T-helper 1 cell treated with Interleukin-12 subunit alpha and Interleukin-12 subunit beta and Interleukin-4 antibody, amounts not matched to agents 30 μg/mL and 1 μg/mL, for 36 hours (primary cell): ENCODE data around the gene CCR2.

Experiments
- H3K27ac Mint-ChIP-seq: one replicate; pipeline ENCODE4 v1.8.0; 2021; ENCODE audit warnings: mild to moderate bottlenecking, mixed read lengths
- H3K27me3 Mint-ChIP-seq: one replicate; pipeline ENCODE4 v1.8.0; 2021; ENCODE audit warnings: low read depth, mixed read lengths
- H3K36me3 Mint-ChIP-seq: one replicate; pipeline ENCODE4 v1.8.0; 2021; ENCODE audit warnings: low read depth, mixed read lengths
- H3K4me1 Mint-ChIP-seq: one replicate; pipeline ENCODE4 v1.8.0; 2021; ENCODE audit warnings: low read depth, mixed read lengths
- H3K4me3 Mint-ChIP-seq: one replicate; pipeline ENCODE4 v1.8.0; 2021; ENCODE audit warnings: mild to moderate bottlenecking, moderate library complexity, mixed read lengths
- H3K9me3 Mint-ChIP-seq: one replicate; pipeline ENCODE4 v1.8.0; 2021; ENCODE audit warnings: mixed read lengths

The CCR2 gene

DNA sequence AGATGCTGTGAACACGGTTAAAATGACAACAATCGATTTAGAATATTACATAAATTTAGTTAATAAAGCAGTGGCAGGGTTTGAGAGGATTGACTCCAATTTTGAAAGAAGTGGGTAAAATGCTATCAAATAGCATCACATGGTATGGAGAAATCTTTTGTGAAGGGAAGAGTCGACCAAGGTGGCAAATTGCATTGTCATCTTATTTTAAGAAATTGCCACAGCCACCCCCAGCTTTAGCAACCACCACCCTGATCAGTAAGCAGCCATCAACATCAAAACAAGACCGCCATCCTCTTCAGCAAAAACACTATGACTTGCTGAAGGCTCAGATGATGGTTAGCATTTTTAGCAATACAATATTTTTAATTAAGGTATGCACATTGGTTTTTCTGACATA, 11.1 kb downstream of the CCR2 start:
- H3K27me3 Mint-ChIP-seq: peaks cover 4% of the 10 kb centered on the region
- no peak overlapping the region for H3K27ac Mint-ChIP-seq
- H3K4me1 Mint-ChIP-seq: peaks cover 61% of the 10 kb centered on the region
- H3K4me3 Mint-ChIP-seq: no peak overlapping the region
- H3K36me3 Mint-ChIP-seq: peaks cover 23% of the 10 kb centered on the region
- H3K9me3 Mint-ChIP-seq: no peaks in the 10 kb centered on the region

DNA sequence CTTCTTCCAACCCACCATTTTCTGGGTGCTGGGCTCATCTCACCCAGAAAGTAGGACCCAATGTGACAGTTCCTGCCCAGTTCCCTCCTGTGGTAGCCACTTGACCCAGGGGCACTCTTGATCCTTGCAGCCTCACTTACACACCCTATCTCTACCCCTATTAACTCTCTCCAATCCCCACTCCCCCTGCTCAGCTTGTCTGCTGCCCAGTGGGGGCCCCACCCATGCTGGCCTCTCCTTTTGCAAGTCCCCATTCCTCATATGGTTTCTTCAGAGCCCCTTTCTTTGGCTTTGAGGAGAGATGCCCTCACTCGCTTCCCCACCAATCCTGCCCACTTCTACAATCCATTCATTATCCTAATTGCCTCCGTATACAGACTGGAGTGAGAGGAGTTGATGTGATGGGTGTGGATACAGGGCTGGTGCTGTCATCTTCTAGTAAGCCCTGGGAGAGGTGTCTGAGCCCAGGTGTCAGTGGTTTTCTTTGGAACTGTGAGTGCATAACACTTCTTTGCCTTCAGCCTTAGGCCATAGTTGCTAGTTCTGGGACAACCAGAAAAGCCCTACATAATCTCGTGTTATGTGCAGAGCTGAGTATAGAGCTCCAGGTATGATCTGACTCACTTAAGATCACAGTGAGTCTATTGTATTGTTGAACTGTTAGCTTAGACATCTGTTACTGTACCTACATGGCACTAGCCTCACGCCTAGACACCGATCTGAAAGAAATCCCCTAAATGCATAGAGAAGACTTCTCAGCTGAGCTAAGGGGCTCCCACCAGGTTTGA, 12.0 kb downstream of the CCR2 start:
- H3K27ac Mint-ChIP-seq: peak overlapping the region; percentile 57
- peaks cover 61% of the 10 kb centered on the region for H3K4me1 Mint-ChIP-seq

DNA sequence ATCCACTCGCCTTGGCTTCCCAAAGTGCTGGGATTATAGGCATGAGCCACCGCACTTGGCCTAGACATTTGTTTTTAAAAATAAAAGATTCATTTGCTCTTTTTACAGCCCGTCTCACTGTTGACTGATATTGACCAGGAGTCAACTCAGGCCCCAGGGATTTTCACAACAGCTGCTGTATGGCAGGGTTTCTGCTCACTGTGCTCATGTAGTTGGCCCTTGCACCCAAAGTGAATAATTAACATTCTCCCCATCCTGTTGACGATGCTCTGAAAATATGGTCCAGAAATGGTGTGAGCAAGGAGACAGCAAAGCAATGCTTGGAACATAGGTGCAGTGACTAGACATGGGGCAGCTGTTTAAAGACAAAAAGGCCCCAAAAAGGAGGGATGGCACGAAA, 13.9 kb downstream of the CCR2 start:
- Mint-ChIP-seq H3K27me3 (peaks cover 4% of the 10 kb centered on the region), H3K36me3 (peaks cover 12% of the 10 kb centered on the region), H3K9me3 (no peaks in the 10 kb centered on the region), H3K27ac (peak overlapping the region; percentile 82), H3K4me1 (peaks cover 59% of the 10 kb centered on the region), H3K4me3 (no peak overlapping the region)

More for the DNA sequence above, 12.0 kb downstream of the CCR2 start:
- Mint-ChIP-seq H3K9me3 (no peaks in the 10 kb centered on the region), H3K27me3 (peaks cover 4% of the 10 kb centered on the region), H3K4me3 (no peak overlapping the region), H3K36me3 (peaks cover 14% of the 10 kb centered on the region)

DNA sequence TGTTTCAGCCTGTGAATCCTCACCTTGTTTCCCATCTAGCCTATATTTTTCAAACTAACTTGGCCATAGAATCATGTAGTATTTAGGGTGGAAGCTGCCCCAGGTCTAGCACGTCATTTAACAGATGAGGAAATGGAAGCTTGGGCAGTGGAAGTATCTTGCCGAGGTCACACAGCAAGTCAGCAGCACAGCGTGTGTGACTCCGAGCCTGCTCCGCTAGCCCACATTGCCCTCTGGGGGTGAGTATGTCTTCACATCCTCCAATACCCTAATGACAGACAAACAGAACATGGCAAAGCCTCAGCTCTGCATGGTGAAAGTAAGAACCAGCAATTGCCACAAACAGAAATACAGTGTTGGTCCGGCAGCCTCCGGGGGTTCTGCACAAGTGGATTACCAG, 14.7 kb downstream of the CCR2 start:
- no peak overlapping the region for H3K4me3 Mint-ChIP-seq

DNA sequence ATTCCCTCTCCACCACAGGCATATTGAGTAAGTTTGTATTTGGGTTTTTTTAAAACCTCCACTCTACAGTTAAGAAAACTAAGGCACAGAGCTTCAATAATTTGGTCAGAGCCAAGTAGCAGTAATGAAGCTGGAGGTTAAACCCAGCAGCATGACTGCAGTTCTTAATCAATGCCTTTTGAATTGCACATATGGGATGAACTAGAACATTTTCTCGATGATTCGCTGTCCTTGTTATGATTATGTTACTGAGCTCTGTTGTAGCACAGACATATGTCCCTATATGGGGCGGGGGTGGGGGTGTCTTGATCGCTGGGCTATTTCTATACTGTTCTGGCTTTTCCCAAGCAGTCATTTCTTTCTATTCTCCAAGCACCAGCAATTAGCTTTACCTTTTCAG, 15.2 kb downstream of the CCR2 start:
- H3K4me3 Mint-ChIP-seq: peak overlapping the region; percentile 70
- H3K36me3 Mint-ChIP-seq: peaks cover 21% of the 10 kb centered on the region
- H3K27me3 Mint-ChIP-seq: peaks cover 13% of the 10 kb centered on the region
- H3K4me1 Mint-ChIP-seq: peaks cover 69% of the 10 kb centered on the region
- peak overlapping the region; percentile 91 for H3K27ac Mint-ChIP-seq
- H3K9me3 Mint-ChIP-seq: no peaks in the 10 kb centered on the region

More for the DNA sequence above, 14.7 kb downstream of the CCR2 start:
- Mint-ChIP-seq H3K4me1 (peaks cover 66% of the 10 kb centered on the region), H3K9me3 (no peaks in the 10 kb centered on the region), H3K27me3 (peaks cover 11% of the 10 kb centered on the region), H3K36me3 (peaks cover 20% of the 10 kb centered on the region), H3K27ac (peak overlapping the region; percentile 82)

DNA sequence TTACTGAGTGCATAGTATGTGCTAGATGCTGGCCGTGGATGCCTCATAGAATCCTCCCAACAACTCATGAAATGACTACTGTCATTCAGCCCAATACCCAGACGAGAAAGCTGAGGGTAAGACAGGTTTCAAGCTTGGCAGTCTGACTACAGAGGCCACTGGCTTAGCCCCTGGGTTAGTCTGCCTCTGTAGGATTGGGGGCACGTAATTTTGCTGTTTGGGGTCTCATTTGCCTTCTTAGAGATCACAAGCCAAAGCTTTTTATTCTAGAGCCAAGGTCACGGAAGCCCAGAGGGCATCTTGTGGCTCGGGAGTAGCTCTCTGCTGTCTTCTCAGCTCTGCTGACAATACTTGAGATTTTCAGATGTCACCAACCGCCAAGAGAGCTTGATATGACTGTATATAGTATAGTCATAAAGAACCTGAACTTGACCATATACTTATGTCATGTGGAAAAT, 15.8 kb downstream of the CCR2 start:
- Mint-ChIP-seq H3K27me3 (peaks cover 17% of the 10 kb centered on the region), H3K4me1 (peaks cover 73% of the 10 kb centered on the region)

DNA sequence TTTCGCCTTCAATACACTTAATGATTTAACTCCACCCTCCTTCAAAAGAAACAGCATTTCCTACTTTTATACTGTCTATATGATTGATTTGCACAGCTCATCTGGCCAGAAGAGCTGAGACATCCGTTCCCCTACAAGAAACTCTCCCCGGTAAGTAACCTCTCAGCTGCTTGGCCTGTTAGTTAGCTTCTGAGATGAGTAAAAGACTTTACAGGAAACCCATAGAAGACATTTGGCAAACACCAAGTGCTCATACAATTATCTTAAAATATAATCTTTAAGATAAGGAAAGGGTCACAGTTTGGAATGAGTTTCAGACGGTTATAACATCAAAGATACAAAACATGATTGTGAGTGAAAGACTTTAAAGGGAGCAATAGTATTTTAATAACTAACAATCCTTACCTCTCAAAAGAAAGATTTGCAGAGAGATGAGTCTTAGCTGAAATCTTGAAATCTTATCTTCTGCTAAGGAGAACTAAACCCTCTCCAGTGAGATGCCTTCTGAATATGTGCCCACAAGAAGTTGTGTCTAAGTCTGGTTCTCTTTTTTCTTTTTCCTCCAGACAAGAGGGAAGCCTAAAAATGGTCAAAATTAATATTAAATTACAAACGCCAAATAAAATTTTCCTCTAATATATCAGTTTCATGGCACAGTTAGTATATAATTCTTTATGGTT, 17.1 kb downstream of the CCR2 start, which contains the start of gene CCR5:
Gene CCR5 (plus strand): TSS at position 108 of the 680 bp plus-strand sequence. CDS start 1,957 bp downstream, outside the sequence.
- Mint-ChIP-seq H3K4me1 (peaks cover 77% of the 10 kb centered on the region), H3K27me3 (peaks cover 17% of the 10 kb centered on the region), H3K9me3 (no peaks in the 10 kb centered on the region), H3K4me3 (peak within 1 kb of the TSS; percentile 72), H3K36me3 (peaks cover 30% of the 10 kb centered on the region), H3K27ac (peak within 1 kb of the TSS; percentile 91)

More for the DNA sequence above, 15.8 kb downstream of the CCR2 start:
- Mint-ChIP-seq H3K27ac (peak overlapping the region; percentile 91), H3K4me3 (peak overlapping the region; percentile 70), H3K9me3 (no peaks in the 10 kb centered on the region), H3K36me3 (peaks cover 26% of the 10 kb centered on the region)

DNA sequence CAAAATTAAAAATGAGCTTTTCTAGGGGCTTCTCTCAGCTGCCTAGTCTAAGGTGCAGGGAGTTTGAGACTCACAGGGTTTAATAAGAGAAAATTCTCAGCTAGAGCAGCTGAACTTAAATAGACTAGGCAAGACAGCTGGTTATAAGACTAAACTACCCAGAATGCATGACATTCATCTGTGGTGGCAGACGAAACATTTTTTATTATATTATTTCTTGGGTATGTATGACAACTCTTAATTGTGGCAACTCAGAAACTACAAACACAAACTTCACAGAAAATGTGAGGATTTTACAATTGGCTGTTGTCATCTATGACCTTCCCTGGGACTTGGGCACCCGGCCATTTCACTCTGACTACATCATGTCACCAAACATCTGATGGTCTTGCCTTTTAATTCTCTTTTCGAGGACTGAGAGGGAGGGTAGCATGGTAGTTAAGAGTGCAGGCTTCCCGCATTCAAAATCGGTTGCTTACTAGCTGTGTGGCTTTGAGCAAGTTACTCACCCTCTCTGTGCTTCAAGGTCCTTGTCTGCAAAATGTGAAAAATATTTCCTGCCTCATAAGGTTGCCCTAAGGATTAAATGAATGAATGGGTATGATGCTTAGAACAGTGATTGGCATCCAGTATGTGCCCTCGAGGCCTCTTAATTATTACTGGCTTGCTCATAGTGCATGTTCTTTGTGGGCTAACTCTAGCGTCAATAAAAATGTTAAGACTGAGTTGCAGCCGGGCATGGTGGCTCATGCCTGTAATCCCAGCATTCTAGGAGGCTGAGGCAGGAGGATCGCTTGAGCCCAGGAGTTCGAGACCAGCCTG, 17.8 kb downstream of the CCR2 start:
- Mint-ChIP-seq H3K4me1 (peaks cover 74% of the 10 kb centered on the region), H3K36me3 (peaks cover 27% of the 10 kb centered on the region), H3K27ac (peak overlapping the region; percentile 91), H3K4me3 (peak overlapping the region; percentile 72), H3K27me3 (peaks cover 17% of the 10 kb centered on the region), H3K9me3 (no peaks in the 10 kb centered on the region)

DNA sequence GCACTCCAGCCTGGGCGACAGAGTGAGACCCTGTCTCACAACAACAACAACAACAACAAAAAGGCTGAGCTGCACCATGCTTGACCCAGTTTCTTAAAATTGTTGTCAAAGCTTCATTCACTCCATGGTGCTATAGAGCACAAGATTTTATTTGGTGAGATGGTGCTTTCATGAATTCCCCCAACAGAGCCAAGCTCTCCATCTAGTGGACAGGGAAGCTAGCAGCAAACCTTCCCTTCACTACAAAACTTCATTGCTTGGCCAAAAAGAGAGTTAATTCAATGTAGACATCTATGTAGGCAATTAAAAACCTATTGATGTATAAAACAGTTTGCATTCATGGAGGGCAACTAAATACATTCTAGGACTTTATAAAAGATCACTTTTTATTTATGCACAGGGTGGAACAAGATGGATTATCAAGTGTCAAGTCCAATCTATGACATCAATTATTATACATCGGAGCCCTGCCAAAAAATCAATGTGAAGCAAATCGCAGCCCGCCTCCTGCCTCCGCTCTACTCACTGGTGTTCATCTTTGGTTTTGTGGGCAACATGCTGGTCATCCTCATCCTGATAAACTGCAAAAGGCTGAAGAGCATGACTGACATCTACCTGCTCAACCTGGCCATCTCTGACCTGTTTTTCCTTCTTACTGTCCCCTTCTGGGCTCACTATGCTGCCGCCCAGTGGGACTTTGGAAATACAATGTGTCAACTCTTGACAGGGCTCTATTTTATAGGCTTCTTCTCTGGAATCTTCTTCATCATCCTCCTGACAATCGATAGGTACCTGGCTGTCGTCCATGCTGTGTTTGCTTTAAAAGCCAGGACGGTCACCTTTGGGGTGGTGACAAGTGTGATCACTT, 18.8 kb downstream of the CCR2 start:
- H3K27ac Mint-ChIP-seq: peak overlapping the region; percentile 60
- H3K4me3 Mint-ChIP-seq: peak overlapping the region; percentile 69
- H3K36me3 Mint-ChIP-seq: peaks cover 27% of the 10 kb centered on the region
- peaks cover 17% of the 10 kb centered on the region for H3K27me3 Mint-ChIP-seq
- peaks cover 78% of the 10 kb centered on the region for H3K4me1 Mint-ChIP-seq
- no peaks in the 10 kb centered on the region for H3K9me3 Mint-ChIP-seq

DNA sequence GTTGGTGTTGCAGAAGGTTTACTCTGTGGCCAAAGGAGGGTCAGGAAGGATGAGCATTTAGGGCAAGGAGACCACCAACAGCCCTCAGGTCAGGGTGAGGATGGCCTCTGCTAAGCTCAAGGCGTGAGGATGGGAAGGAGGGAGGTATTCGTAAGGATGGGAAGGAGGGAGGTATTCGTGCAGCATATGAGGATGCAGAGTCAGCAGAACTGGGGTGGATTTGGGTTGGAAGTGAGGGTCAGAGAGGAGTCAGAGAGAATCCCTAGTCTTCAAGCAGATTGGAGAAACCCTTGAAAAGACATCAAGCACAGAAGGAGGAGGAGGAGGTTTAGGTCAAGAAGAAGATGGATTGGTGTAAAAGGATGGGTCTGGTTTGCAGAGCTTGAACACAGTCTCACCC, 20.8 kb downstream of the CCR2 start:
- Mint-ChIP-seq H3K4me3 (peak overlapping the region; percentile 61), H3K27me3 (peaks cover 17% of the 10 kb centered on the region), H3K36me3 (peaks cover 26% of the 10 kb centered on the region), H3K4me1 (peaks cover 65% of the 10 kb centered on the region), H3K27ac (peak overlapping the region; percentile 33), H3K9me3 (no peaks in the 10 kb centered on the region)

DNA sequence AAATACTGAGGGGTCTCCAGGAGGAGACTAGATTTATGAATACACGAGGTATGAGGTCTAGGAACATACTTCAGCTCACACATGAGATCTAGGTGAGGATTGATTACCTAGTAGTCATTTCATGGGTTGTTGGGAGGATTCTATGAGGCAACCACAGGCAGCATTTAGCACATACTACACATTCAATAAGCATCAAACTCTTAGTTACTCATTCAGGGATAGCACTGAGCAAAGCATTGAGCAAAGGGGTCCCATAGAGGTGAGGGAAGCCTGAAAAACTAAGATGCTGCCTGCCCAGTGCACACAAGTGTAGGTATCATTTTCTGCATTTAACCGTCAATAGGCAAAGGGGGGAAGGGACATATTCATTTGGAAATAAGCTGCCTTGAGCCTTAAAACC, 21.3 kb downstream of the CCR2 start:
- Mint-ChIP-seq H3K4me3 (peak overlapping the region; percentile 61), H3K27me3 (peaks cover 17% of the 10 kb centered on the region), H3K9me3 (no peaks in the 10 kb centered on the region), H3K27ac (peak overlapping the region; percentile 69), H3K4me1 (peaks cover 64% of the 10 kb centered on the region), H3K36me3 (peaks cover 26% of the 10 kb centered on the region)

DNA sequence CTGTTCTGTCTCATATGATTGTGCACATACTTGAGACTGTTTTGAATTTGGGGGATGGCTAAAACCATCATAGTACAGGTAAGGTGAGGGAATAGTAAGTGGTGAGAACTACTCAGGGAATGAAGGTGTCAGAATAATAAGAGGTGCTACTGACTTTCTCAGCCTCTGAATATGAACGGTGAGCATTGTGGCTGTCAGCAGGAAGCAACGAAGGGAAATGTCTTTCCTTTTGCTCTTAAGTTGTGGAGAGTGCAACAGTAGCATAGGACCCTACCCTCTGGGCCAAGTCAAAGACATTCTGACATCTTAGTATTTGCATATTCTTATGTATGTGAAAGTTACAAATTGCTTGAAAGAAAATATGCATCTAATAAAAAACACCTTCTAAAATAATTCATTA, 21.9 kb downstream of the CCR2 start:
- peaks cover 65% of the 10 kb centered on the region for H3K4me1 Mint-ChIP-seq
- no peaks in the 10 kb centered on the region for H3K9me3 Mint-ChIP-seq
- peak overlapping the region; percentile 64 for H3K27ac Mint-ChIP-seq
- peak overlapping the region; percentile 58 for H3K4me3 Mint-ChIP-seq
- peaks cover 28% of the 10 kb centered on the region for H3K36me3 Mint-ChIP-seq
- peaks cover 17% of the 10 kb centered on the region for H3K27me3 Mint-ChIP-seq

DNA sequence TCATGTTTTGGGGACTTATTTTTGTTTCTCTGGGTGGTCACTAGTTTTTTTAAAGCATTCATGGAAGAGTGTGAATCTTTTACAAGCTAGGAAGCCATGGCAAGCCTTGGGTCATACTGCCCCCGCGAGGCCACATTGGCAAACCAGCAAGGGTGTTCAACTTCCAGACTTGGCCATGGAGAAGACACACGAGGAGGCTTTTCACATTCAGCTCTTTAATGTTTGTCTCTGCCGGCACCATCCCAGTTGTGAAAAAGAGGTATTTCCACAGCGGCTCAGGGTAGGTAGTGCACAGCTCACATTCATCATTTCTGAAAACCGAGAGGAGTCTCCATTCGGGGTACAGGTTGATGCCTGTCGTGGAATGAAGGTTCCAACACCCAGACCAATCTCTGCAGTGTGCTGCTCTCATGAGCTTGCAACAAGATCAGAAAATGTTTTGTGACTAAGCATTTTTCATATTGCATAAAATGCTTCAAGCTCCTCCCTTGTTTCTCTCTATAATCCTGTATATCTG, 24.6 kb downstream of the CCR2 start:
- Mint-ChIP-seq H3K27ac (peak overlapping the region; percentile 27), H3K9me3 (no peaks in the 10 kb centered on the region), H3K4me1 (peaks cover 57% of the 10 kb centered on the region), H3K36me3 (peaks cover 21% of the 10 kb centered on the region), H3K27me3 (peaks cover 10% of the 10 kb centered on the region), H3K4me3 (peak overlapping the region; percentile 34)
